GM12872 (cell line): Measurements from ENCODE around the gene CNTN4.

Experiments
- CTCF ChIP-seq: IDR thresholded peaks from 3 replicates; pipeline ENCODE4 v1.5.1; 2011; ENCODE audit warnings: low read depth, mild to moderate bottlenecking, low read length, moderate library complexity; ENCODE audit not compliant: insufficient read depth

CNTN4 gene

GRCh38 chr3:2810723-2811122 lies 712.1 kb downstream of the CNTN4 start:
- no peak for TF ChIP-seq CTCF

GRCh38 chr3:2819571-2819970 lies 720.9 kb downstream of the CNTN4 start:
- no peak for TF ChIP-seq CTCF

GRCh38 chr3:2822611-2823010 lies 723.9 kb downstream of the CNTN4 start:
- TF ChIP-seq CTCF = no peak

DNA sequence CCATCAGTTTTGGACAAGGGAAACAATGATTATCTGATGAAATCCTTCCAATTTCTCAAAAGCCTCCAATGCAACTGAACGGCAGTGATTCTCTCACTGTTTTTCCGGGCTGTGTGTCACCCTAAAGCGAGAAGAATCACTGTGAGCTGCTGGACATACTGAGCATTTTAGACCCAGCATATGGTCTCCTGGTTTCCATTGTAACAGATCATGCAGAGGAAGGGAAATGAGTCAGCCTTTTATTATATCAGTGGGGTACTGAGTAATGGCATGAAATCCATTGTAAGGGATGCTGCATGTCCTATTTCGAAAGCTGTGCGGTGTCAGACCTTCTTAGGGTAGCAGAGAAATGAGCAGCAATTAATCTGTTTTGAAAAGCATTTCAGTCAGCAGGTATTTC lies 724.4 kb downstream of the CNTN4 start:
- TF ChIP-seq CTCF = no peak

- no peak for TF ChIP-seq CTCF
Measured at GRCh38 chr3:2823437-2824211, 725.0 kb downstream of the CNTN4 start.

GRCh38 chr3:2826036-2826435 lies 727.4 kb downstream of the CNTN4 start:
- no peak for TF ChIP-seq CTCF

- TF ChIP-seq CTCF = no peak
Measured at GRCh38 chr3:2826453-2826852, 727.8 kb downstream of the CNTN4 start.
